ENCODE measurements around the gene DCAF11. TPM values are rescaled to one million over a fixed set of nuclear protein-coding genes. Genes with fewer than 3 reads are reported as not detected.

Gene DCAF11
- total and polyA plus RNA-seq, 2 of the 13 experiments (the other 11 are each of a cell fraction or from before 2014, with no cell fraction given), result 150 to 257 TPM

- TF ChIP-seq MTF2 (CRISPR knock-in tag; IDR thresholded peaks at IDR 0.05; ENCODE audit: borderline replicate concordance) (no peak), MXI1 (IDR thresholded peaks at IDR 0.05; ENCODE audit: borderline replicate concordance, low read depth, low read length) (no peak; the same call in 2 of the 3 replicates), FUBP1 (CRISPR knock-in tag; IDR thresholded peaks at IDR 0.05; ENCODE audit: borderline replicate concordance) (no peak), ZNF280D (CRISPR knock-in tag; IDR thresholded peaks at IDR 0.05) (no peak), RFX5 (IDR thresholded peaks at IDR 0.05; ENCODE audit: low read depth, low read length) (no peak), RERE (CRISPR knock-in tag; IDR thresholded peaks at IDR 0.05; ENCODE audit: low read depth) (no peak), NFAT5 (CRISPR knock-in tag; IDR thresholded peaks at IDR 0.05) (no peak), ZNF720 (CRISPR knock-in tag; IDR thresholded peaks at IDR 0.05) (no peak), CREBL2 (CRISPR knock-in tag; IDR thresholded peaks at IDR 0.05; ENCODE audit: borderline replicate concordance) (no peak), ZNF276 (CRISPR knock-in tag; IDR thresholded peaks at IDR 0.05; ENCODE audit: low read depth) (no peak)
Observed at GRCh38 chr14:24081739-24082211, 32.8 kb upstream of the DCAF11 start (continued).
